K562 (cell line): ENCODE data around the gene XPC. TPM values are rescaled to one million over a fixed set of nuclear protein-coding genes. Genes with fewer than 3 reads are reported as not detected.

Experiments
- BRF1 ChIP-seq: IDR thresholded peaks from 3 replicates; pipeline ENCODE4 v1.6.1; 2011; ENCODE audit warnings: borderline replicate concordance, mild to moderate bottlenecking; ENCODE audit not compliant: insufficient read length; ENCODE audit errors: extremely low read depth
- KDM1A ChIP-seq, 2 experiments: fragments of 450-650 bp; IDR thresholded peaks; 2 replicates each; pipeline ENCODE4 v1.6.1; 2016; ENCODE audit warnings: mild to moderate bottlenecking in 2 of 2
- KDM4B ChIP-seq, 2 experiments: fragments of 450-650 bp in 1 of 2; sonication (generic) in 1 of 2; IDR thresholded peaks; 2 replicates each; pipeline ENCODE4 v1.6.1; 2016 to 2017; ENCODE audit warnings: borderline replicate concordance in 2 of 2, antibody characterized with exemption in 1 of 2, low read depth in 1 of 2, mild to moderate bottlenecking in 1 of 2
- NR2F6 ChIP-seq: fragments of 450-650 bp; formaldehyde crosslinking; IDR thresholded peaks from 2 replicates; pipeline ENCODE4 v1.4.0; 2020; ENCODE audit warnings: mild to moderate bottlenecking
- POLR2AphosphoS5 ChIP-seq: IDR thresholded peaks from 2 replicates; pipeline ENCODE4 v1.6.1; 2011; ENCODE audit warnings: mild to moderate bottlenecking, low read depth, low read length, moderate library complexity; ENCODE audit not compliant: control insufficient read depth, insufficient read depth
- PREB ChIP-seq: sonication (generic); formaldehyde crosslinking; IDR thresholded peaks from 2 replicates; pipeline ENCODE4 v1.8.1; 2023; ENCODE audit warnings: mild to moderate bottlenecking, missing genetic modification reagents
- SIRT6 ChIP-seq: IDR thresholded peaks from one replicate; pipeline ENCODE4 v1.6.1; 2012; ENCODE audit warnings: low read depth, mild to moderate bottlenecking, control low read depth, inconsistent platforms, low read length, moderate library complexity
- ZNF134 ChIP-seq: fragments of 250-450 bp; sonication (Bioruptor Pico); conservative IDR thresholded peaks from 2 replicates; pipeline ENCODE4 v1.4.0; 2020
- ZNF197 ChIP-seq: fragments of 200-800 bp; sonication (Bioruptor generic); IDR thresholded peaks from 2 replicates; pipeline ENCODE4 v1.6.1; 2016; ENCODE audit warnings: low read depth, missing genetic modification characterization, missing compliant biosample characterization
- ZNF318 ChIP-seq, 2 experiments: fragments of 450-650 bp; IDR thresholded peaks; 2 replicates each; pipeline ENCODE4 v1.6.1; 2016; ENCODE audit warnings: mild to moderate bottlenecking in 2 of 2, borderline replicate concordance in 1 of 2, low read depth in 1 of 2, moderate library complexity in 1 of 2
- ZNF75A ChIP-seq: fragments of 450-650 bp; formaldehyde crosslinking; IDR thresholded peaks from 2 replicates; pipeline ENCODE4 v1.4.0; 2020; ENCODE audit warnings: mild to moderate bottlenecking
- polyA plus RNA-seq, 8 experiments: library from polyadenylated mRNA; depleted of rRNA in 4 of 8; stranded (reverse) in 5 of 8; unstranded in 3 of 8; fragments of >200 nt; fragmentation: Nextera tagmentation in 2 of 8; fragmentation: Illumina TruSeq in 1 of 8; extraction: Ambion mirVana in 2 of 8; extraction: Trizol in 1 of 8; gene quantifications; 2 replicates each; pipeline versions ENCODE4 v1.2.1 to v1.2.3, GENCODE V29; 2011 to 2014; ENCODE audit warnings: inconsistent platforms in 1 of 8, missing spikeins in 1 of 8
- total RNA-seq, 7 experiments: library from RNA; depleted of rRNA in 6 of 7; stranded (reverse); fragments of >200 nt in 6 of 7; fragmentation: Illumina TruSeq in 2 of 7; extraction: Trizol in 2 of 7; gene quantifications; 2 replicates each; pipeline versions ENCODE4 v1.2.1 to v1.2.3, GENCODE V29; 2011 to 2021; ENCODE audit warnings: low replicate concordance in 1 of 7

The XPC gene
- total and polyA plus RNA-seq, 9 of the 15 experiments (the other 6 are each of a cell fraction or from before 2014, with no cell fraction given): 3.8 to 54.7 (median 41.3) TPM

GRCh38 chr3:14204515-14205284 lies 26.3 kb upstream of the XPC start (continued):
- TF ChIP-seq POLR2AphosphoS5 (0 out of 2 replicates have a peak, but pooled peaks have one; percentile 22), ZNF197 (CRISPR knock-in tag) (no peak; the same call in 1 of the 2 replicates), ZNF75A (CRISPR knock-in tag) (no peak), PREB (CRISPR knock-in tag) (peak; percentile 84; the same call in 1 of the 2 replicates), KDM4B (IDR thresholded peaks at IDR 0.05; ENCODE audit: borderline replicate concordance in 2 of 2, low read depth in 1 of 2) (no peak), KDM1A (IDR thresholded peaks at IDR 0.05) (no peak), NR2F6 (no peak), ZNF134 (no peak; the same call in 1 of the 2 replicates), ZNF318 (IDR thresholded peaks at IDR 0.05; ENCODE audit: borderline replicate concordance in 1 of 2, low read depth in 1 of 2) (peak in 1 of 2 experiments; percentile 52; a peak in 1 of 4 replicates), BRF1 (no peak), SIRT6 (no peak)
